DOHH2 (cell line): ENCODE results near the gene SCNN1A.

ENCODE experiments used
- CTCF ChIP-seq: fragments of 200-600 bp; sonication (generic); IDR thresholded peaks from one replicate; pipeline ENCODE4 v1.5.1; 2014; ENCODE audit warnings: antibody characterized with exemption, mild to moderate bottlenecking, low read depth, low read length; ENCODE audit not compliant: poor library complexity, severe bottlenecking
- EZH2phosphoT487 ChIP-seq: fragments of 200-600 bp; sonication (generic); IDR thresholded peaks from 2 replicates; pipeline ENCODE4 v1.6.1; 2017; ENCODE audit warnings: borderline replicate concordance, mild to moderate bottlenecking, antibody characterized with exemption, low read length, moderate library complexity, mixed read lengths

DNA sequence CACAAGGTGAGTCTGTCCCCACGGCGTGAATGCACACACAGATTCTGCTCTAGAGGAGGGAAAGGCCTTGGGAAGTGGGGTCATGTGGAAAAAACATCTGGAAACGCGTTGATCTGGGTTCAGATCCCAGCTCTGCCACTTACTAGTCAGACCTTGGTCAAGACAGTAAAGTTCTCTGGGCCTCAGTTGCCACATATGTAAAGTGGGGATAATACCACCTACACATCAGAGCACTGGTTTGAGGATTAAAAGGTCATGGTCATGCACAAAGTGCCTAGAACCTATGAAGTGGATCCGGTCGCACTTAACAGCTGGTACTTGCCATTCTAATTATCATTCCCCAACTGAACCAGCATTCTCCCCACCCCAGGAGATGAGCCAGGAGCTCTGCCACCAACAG lies 60.2 kb downstream of the SCNN1A start:
- no peak for TF ChIP-seq CTCF
- TF ChIP-seq EZH2phosphoT487 = no peak
